ENCODE measurements around the gene DNAH11. TPM values are rescaled to one million over a fixed set of nuclear protein-coding genes. Genes with fewer than 3 reads are reported as not detected.

The DNAH11 gene
- total RNA-seq, 1 experiment from 2014 or later, result 0.39 TPM

GRCh38 chr7:21640105-21640504, 97.3 kb downstream of the DNAH11 start:
- TF ChIP-seq EGR1 (IDR thresholded peaks at IDR 0.05; ENCODE audit: low read depth), result no peak
- no peak for TF ChIP-seq EZH2 (IDR thresholded peaks at IDR 0.05)
- TF ChIP-seq ATF3 (IDR thresholded peaks at IDR 0.05), result no peak
- TF ChIP-seq ELF1 (IDR thresholded peaks at IDR 0.05; ENCODE audit: borderline replicate concordance, low read depth), result no peak
- no peak for TF ChIP-seq ZFX (IDR thresholded peaks at IDR 0.05)
- TF ChIP-seq POLR2A (IDR thresholded peaks at IDR 0.05; ENCODE audit: borderline replicate concordance, extremely low read depth, insufficient read depth, insufficient read length), result no peak
- TF ChIP-seq ZBTB33 (IDR thresholded peaks at IDR 0.05; ENCODE audit: extremely low read depth, insufficient replicate concordance, low read length), result no peak
- ChIA-PET CTCF (no interaction called here), POLR2A (no interaction called here), RAD21 (ENCODE audit: low non-redundant PET in 1 of 2, low total read pairs in 2 of 2, uncharacterized antibody in 2 of 2, unreplicated experiment in 2 of 2) (no interaction called here)
- Histone ChIP-seq H3K4me1 (ENCODE audit: control insufficient read depth in 1 of 2, insufficient read depth in 2 of 2, low read length in 2 of 2) (no peaks in the 10 kb centered on the region), H3K9ac (ENCODE audit: low read length) (no peak overlapping the region), H4K20me1 (ENCODE audit: insufficient read depth) (no peaks in the 10 kb centered on the region), H3K9me3 (ENCODE audit: control insufficient read depth in 1 of 2, insufficient read depth in 1 of 2, low read depth in 1 of 2, low read length in 2 of 2) (no peaks in the 10 kb centered on the region), H3K36me3 (ENCODE audit: control insufficient read depth in 1 of 2, insufficient read depth in 2 of 2, low read length in 2 of 2) (no peaks in the 10 kb centered on the region), H3K27ac (ENCODE audit: low read depth, low read length) (no peak overlapping the region), H3K4me2 (ENCODE audit: low read length) (no peak overlapping the region), H3K27me3 (ENCODE audit: insufficient read depth, low read length) (0 out of 2 replicates have a peak, but pooled peaks cover 3% of the 10 kb centered on the region), H3K4me3 (replicated peaks in 1 of 2; ENCODE audit: low read depth in 1 of 2, low read length in 2 of 2) (no peak overlapping the region), H2AFZ (ENCODE audit: low read depth, low read length, poor library complexity, severe bottlenecking) (no peak overlapping the region), H3K9me2 (ENCODE audit: insufficient read depth) (no peaks in the 10 kb centered on the region), H3K79me2 (ENCODE audit: insufficient read depth, low read length) (no peaks in the 10 kb centered on the region)
- DNase-seq (ENCODE audit: low read depth, low spot score) (no peak), ATAC-seq (no peak)
- intact Hi-C loops (cut with micrococcal nuclease), result no loop called here
- no TSS peak for BruUV-seq (replicated peaks)

- ChIA-PET RAD21 (ENCODE audit: low non-redundant PET in 1 of 2, low total read pairs in 2 of 2, uncharacterized antibody in 2 of 2, unreplicated experiment in 2 of 2) (no interaction called here), POLR2A (no interaction called here), CTCF (no interaction called here)
- H3K27ac ChIP-seq (ENCODE audit: low read depth, low read length), result no peak overlapping the region
- no peaks in the 10 kb centered on the region for H3K36me3 ChIP-seq (ENCODE audit: control insufficient read depth in 1 of 2, insufficient read depth in 2 of 2, low read length in 2 of 2)
- H2AFZ ChIP-seq (ENCODE audit: low read depth, low read length, poor library complexity, severe bottlenecking), result no peak overlapping the region
- no peaks in the 10 kb centered on the region for H3K9me3 ChIP-seq (ENCODE audit: control insufficient read depth in 1 of 2, insufficient read depth in 1 of 2, low read depth in 1 of 2, low read length in 2 of 2)
- H3K4me2 ChIP-seq (ENCODE audit: low read length), result no peak overlapping the region
- BruUV-seq (replicated peaks), result no TSS peak
- no peaks in the 10 kb centered on the region for H4K20me1 ChIP-seq (ENCODE audit: insufficient read depth)
- no peaks in the 10 kb centered on the region for H3K9me2 ChIP-seq (ENCODE audit: insufficient read depth)
- ATAC-seq (no peak), DNase-seq (ENCODE audit: low read depth, low spot score) (no peak)
- 0 out of 2 replicates have a peak, but pooled peaks cover 3% of the 10 kb centered on the region for H3K27me3 ChIP-seq (ENCODE audit: insufficient read depth, low read length)
- no peaks in the 10 kb centered on the region for H3K79me2 ChIP-seq (ENCODE audit: insufficient read depth, low read length)
- intact Hi-C loops (cut with micrococcal nuclease), result no loop called here
- no peaks in the 10 kb centered on the region for H3K4me1 ChIP-seq (ENCODE audit: control insufficient read depth in 1 of 2, insufficient read depth in 2 of 2, low read length in 2 of 2)
- no peak overlapping the region for H3K4me3 ChIP-seq (replicated peaks in 1 of 2; ENCODE audit: low read depth in 1 of 2, low read length in 2 of 2)
- H3K9ac ChIP-seq (ENCODE audit: low read length), result no peak overlapping the region
- TF ChIP-seq ZNF274 (IDR thresholded peaks at IDR 0.05; ENCODE audit: low read depth, low read length) (no peak), SIN3A (IDR thresholded peaks at IDR 0.05; ENCODE audit: low read depth) (no peak), YY1 (IDR thresholded peaks at IDR 0.05; ENCODE audit: extremely low read depth, insufficient replicate concordance, low read depth, low read length) (no peak)
Measured at GRCh38 chr7:21641546-21641945, 98.7 kb downstream of the DNAH11 start.

All from HCT116 (cell line).